HG02938 (cell line): ENCODE results near the gene ZMYND10.
A peak's percentile ranks its signal among the peaks of the same experiment; 100 is the strongest.

Experiments
- ATAC-seq: cut with Tn5 transposase; IDR thresholded peaks from one replicate; pipeline ENCODE4 v1.9.1; 2021; ENCODE audit warnings: mild to moderate bottlenecking, moderate library complexity; ENCODE audit not compliant: unreplicated experiment

ZMYND10 gene

GRCh38 chr3:50350213-50350526 lies 4.6 kb upstream of the ZMYND10 start:
- no peak for ATAC-seq

- no peak for ATAC-seq
Observed at GRCh38 chr3:50347187-50347813, 1.8 kb upstream of the ZMYND10 start.

GRCh38 chr3:50345008-50345407 lies 524 bp downstream of the ZMYND10 start:
- ATAC-seq, result no peak

GRCh38 chr3:50342813-50343633 lies 2.5 kb downstream of the ZMYND10 start:
- ATAC-seq, result no peak

- ATAC-seq, result no peak
Observed at GRCh38 chr3:50341996-50342650, 3.4 kb downstream of the ZMYND10 start.

GRCh38 chr3:50341537-50341936 lies 4.0 kb downstream of the ZMYND10 start:
- ATAC-seq, result no peak

- ATAC-seq, result no peak
Observed at GRCh38 chr3:50340448-50341329, 4.8 kb downstream of the ZMYND10 start, which contains the start of gene RASSF1. Gene RASSF1 (minus strand): TSS chr3:50340836. CDS start chr3:50340805, 31 bp downstream.

- no peak for ATAC-seq
Observed at GRCh38 chr3:50340147-50340447, 5.4 kb downstream of the ZMYND10 start.

GRCh38 chr3:50339485-50340146 lies 5.9 kb downstream of the ZMYND10 start:
- ATAC-seq, result no peak

- ATAC-seq, result no peak
Observed at GRCh38 chr3:50338965-50339364, 6.6 kb downstream of the ZMYND10 start.

GRCh38 chr3:50337175-50337861 lies 8.2 kb downstream of the ZMYND10 start:
- peak; percentile 68 for ATAC-seq

- peak; percentile 14 for ATAC-seq
Observed at GRCh38 chr3:50336452-50337174, 8.9 kb downstream of the ZMYND10 start.

- no peak for ATAC-seq
Observed at GRCh38 chr3:50334339-50335075, 11.0 kb downstream of the ZMYND10 start.

- ATAC-seq, result no peak
Observed at GRCh38 chr3:50333744-50334328, 11.7 kb downstream of the ZMYND10 start.

- no peak for ATAC-seq
Observed at GRCh38 chr3:50331364-50331907, 14.1 kb downstream of the ZMYND10 start.

- ATAC-seq, result no peak
Observed at GRCh38 chr3:50330330-50330729, 15.2 kb downstream of the ZMYND10 start.

- peak; percentile 86 for ATAC-seq
Observed at GRCh38 chr3:50327943-50328691, 17.4 kb downstream of the ZMYND10 start, which contains the start of gene TUSC2. Gene TUSC2 (minus strand): TSS chr3:50328223. CDS start chr3:50328099, 124 bp downstream.
